MCF 10A (cell line): Measurements from ENCODE around the gene ARFGEF3. TPM values are rescaled to one million over a fixed set of nuclear protein-coding genes. Genes with fewer than 3 reads are reported as not detected.
"Not testable (repeated sequence)": the region's sequence is repeated elsewhere in the genome, so short reads cannot be mapped to it uniquely, and the experiment has no call there.

Source experiments
- BruUV-seq: library from RNA; stranded (reverse); fragments of 400-500 nt; replicated peaks from 2 replicates; lab custom pipeline; 2021; lab: Mats Ljungman, UMichigan
- CTCF ChIA-PET: fragments of 300-600 bp; sonication (Branson Sonifier 250); formaldehyde crosslinking; extraction: SDS; loops from one replicate; lab custom pipeline; 2021; ENCODE audit warnings: antibody characterized with exemption, inconsistent platforms; lab: Yijun Ruan, JAX
- POLR2A ChIA-PET: fragments of 300-600, 350-650 bp; sonication (Branson Sonifier 250); formaldehyde crosslinking; extraction: SDS; loops from one replicate; lab custom pipeline; 2020; ENCODE audit warnings: antibody characterized with exemption, inconsistent platforms; lab: Yijun Ruan, JAX
- DNase-seq: peaks from one replicate; pipeline ENCODE4 v3.0.0-alpha.2; 2018; ENCODE audit not compliant: unreplicated experiment
- H3K27ac Mint-ChIP-seq: one replicate; pipeline ENCODE4 v1.8.0; 2022; ENCODE audit warnings: mild to moderate bottlenecking, low read depth, mixed read lengths; ENCODE audit not compliant: unreplicated experiment
- H3K27me3 Mint-ChIP-seq: one replicate; pipeline ENCODE4 v1.8.0; 2022; ENCODE audit warnings: mixed read lengths; ENCODE audit not compliant: insufficient read depth, unreplicated experiment
- H3K36me3 Mint-ChIP-seq: one replicate; pipeline ENCODE4 v1.8.0; 2022; ENCODE audit warnings: mild to moderate bottlenecking, moderate library complexity, mixed read lengths; ENCODE audit not compliant: insufficient read depth, unreplicated experiment
- H3K4me1 Mint-ChIP-seq: one replicate; pipeline ENCODE4 v1.8.0; 2022; ENCODE audit warnings: mixed read lengths; ENCODE audit not compliant: insufficient read depth, unreplicated experiment
- H3K4me3 Mint-ChIP-seq: one replicate; pipeline ENCODE4 v1.8.0; 2022; ENCODE audit warnings: mild to moderate bottlenecking, moderate library complexity, mixed read lengths; ENCODE audit not compliant: unreplicated experiment
- H3K9me3 Mint-ChIP-seq: one replicate; pipeline ENCODE4 v1.8.0; 2022; ENCODE audit warnings: mixed read lengths; ENCODE audit not compliant: unreplicated experiment
- intact Hi-C: fragments of 100-400 bp; cut with micrococcal nuclease; formaldehyde crosslinking; loops from 2 replicates; pipeline ENCODE4 v1.14.1; 2022
- total RNA-seq: library from RNA; stranded (reverse); gene quantifications from 2 replicates; pipeline ENCODE4 v1.2.3, GENCODE V29; 2022
- TF ChIP-seq, protein P1 (sequence below): fragments of 200-600 bp; IDR thresholded peaks from one replicate; pipeline ENCODE4 v1.8.0; 2022; ENCODE audit warnings: antibody characterized with exemption, mild to moderate bottlenecking; ENCODE audit not compliant: unreplicated experiment

ARFGEF3 gene
- total RNA-seq, 1 experiment from 2014 or later, result 3.4 TPM

DNA sequence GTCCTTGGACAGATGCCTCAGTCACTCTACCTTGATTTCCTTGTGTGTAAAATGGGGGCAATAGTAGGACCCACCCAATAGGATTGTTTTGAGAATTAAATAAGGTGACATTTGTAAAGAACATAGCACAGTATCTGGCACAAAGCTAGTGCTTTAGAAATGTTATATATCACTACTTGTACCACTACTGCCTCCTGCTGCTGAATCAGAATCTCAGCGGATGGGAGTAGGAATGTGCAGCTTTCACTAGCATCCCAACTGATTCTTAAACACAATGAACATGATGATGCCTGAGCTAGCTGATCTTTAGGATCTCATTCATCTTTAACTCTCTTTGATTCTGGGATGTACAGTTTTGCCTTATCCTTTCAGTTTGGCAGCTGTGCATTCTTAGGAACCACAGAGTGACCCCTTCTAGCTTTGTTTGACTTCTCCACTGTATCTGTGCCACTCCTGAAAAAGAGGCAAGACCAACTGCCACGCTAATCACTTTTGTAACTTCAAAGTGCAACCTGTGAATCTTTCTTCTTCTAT, 49.4 kb downstream of the ARFGEF3 start:
- H3K27ac Mint-ChIP-seq, result no peak overlapping the region
- no peaks in the 10 kb centered on the region for H3K9me3 Mint-ChIP-seq
- no peaks in the 10 kb centered on the region for H3K36me3 Mint-ChIP-seq
- H3K4me3 Mint-ChIP-seq, result no peak overlapping the region
- no peaks in the 10 kb centered on the region for H3K4me1 Mint-ChIP-seq
- POLR2A ChIA-PET, result interaction anchor here (0.6 to 1.0 kb wide), 3 partner anchors 17 to 193 kb away, joined by 3 to 4 read pairs (median 3); partner anchors contain the start of gene HEBP2
- H3K27me3 Mint-ChIP-seq, result no peaks in the 10 kb centered on the region
- BruUV-seq, result no TSS peak
- CTCF ChIA-PET, result interaction anchor here (1.4 kb wide), 1 partner anchor 77 kb away, joined by 3 read pairs; no protein-coding TSS in a partner anchor
- peak; percentile 2 for DNase-seq
- TF ChIP-seq, protein P1, sequence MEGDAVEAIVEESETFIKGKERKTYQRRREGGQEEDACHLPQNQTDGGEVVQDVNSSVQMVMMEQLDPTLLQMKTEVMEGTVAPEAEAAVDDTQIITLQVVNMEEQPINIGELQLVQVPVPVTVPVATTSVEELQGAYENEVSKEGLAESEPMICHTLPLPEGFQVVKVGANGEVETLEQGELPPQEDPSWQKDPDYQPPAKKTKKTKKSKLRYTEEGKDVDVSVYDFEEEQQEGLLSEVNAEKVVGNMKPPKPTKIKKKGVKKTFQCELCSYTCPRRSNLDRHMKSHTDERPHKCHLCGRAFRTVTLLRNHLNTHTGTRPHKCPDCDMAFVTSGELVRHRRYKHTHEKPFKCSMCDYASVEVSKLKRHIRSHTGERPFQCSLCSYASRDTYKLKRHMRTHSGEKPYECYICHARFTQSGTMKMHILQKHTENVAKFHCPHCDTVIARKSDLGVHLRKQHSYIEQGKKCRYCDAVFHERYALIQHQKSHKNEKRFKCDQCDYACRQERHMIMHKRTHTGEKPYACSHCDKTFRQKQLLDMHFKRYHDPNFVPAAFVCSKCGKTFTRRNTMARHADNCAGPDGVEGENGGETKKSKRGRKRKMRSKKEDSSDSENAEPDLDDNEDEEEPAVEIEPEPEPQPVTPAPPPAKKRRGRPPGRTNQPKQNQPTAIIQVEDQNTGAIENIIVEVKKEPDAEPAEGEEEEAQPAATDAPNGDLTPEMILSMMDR, result no peak
- intact Hi-C loops, result no loop called here

DNA sequence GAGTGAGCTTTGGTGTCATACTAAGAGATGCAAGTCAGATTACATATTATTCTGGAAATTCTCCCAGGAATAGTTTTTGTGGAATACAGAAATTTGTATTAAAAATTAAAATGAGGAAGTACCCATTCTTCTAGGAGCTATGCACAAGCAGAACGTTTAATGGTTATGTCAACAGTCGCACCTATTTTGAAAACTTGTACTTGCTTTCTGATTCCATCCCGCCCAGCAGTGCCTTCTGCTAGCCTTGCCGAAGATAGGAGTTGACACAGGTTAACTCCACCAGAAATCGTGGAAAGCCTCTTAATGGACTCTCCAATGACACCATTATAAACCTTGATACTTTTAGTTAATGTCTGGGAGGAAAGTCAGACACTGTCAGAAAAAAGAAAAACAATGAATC, 49.9 kb downstream of the ARFGEF3 start:
- CTCF ChIA-PET, result interaction anchor here (0.7 to 1.4 kb wide), 2 partner anchors 77 to 641 kb away, joined by 3 to 4 read pairs; no protein-coding TSS in a partner anchor
- H3K9me3 Mint-ChIP-seq, result no peaks in the 10 kb centered on the region

GRCh38 chr6:138212530-138212929, 50.8 kb downstream of the ARFGEF3 start:
- H3K27ac Mint-ChIP-seq, CTCF ChIA-PET, POLR2A ChIA-PET, H3K4me1 Mint-ChIP-seq, H3K4me3 Mint-ChIP-seq, H3K9me3 Mint-ChIP-seq, H3K27me3 Mint-ChIP-seq, H3K36me3 Mint-ChIP-seq, DNase-seq, intact Hi-C loops, BruUV-seq: not testable (repeated sequence)

More for the DNA sequence above, 49.9 kb downstream of the ARFGEF3 start:
- no TSS peak for BruUV-seq
- H3K27me3 Mint-ChIP-seq, result no peaks in the 10 kb centered on the region
- no peak overlapping the region for H3K4me3 Mint-ChIP-seq
- H3K4me1 Mint-ChIP-seq, result no peaks in the 10 kb centered on the region
- TF ChIP-seq, protein P1, result no peak
- POLR2A ChIA-PET, result interaction anchor here (0.6 to 1.0 kb wide), 2 partner anchors 17 to 193 kb away, joined by 3 to 4 read pairs; partner anchors contain the start of gene HEBP2
- H3K27ac Mint-ChIP-seq, result no peak overlapping the region
- no peak for DNase-seq
- no peaks in the 10 kb centered on the region for H3K36me3 Mint-ChIP-seq
- intact Hi-C loops, result no loop called here

- TF ChIP-seq, protein P1, result no peak
- Mint-ChIP-seq H3K4me3 (no peak overlapping the region), H3K9me3 (no peaks in the 10 kb centered on the region), H3K27ac (no peak overlapping the region), H3K4me1 (no peaks in the 10 kb centered on the region), H3K36me3 (no peaks in the 10 kb centered on the region), H3K27me3 (no peaks in the 10 kb centered on the region)
- BruUV-seq, result no TSS peak
- ChIA-PET POLR2A (no interaction called here), CTCF (interaction anchor here (0.6 to 1.0 kb wide), 2 partner anchors 35 to 526 kb away, joined by 3 to 4 read pairs; no protein-coding TSS in a partner anchor)
- DNase-seq, result no peak
- intact Hi-C loops, result no loop called here
These were observed 53.5 kb downstream of the ARFGEF3 start for GRCh38 chr6:138215093-138215782.
